HG02678 (cell line): ENCODE data around the gene TEAD4.
"Not testable (repeated sequence)": the region's sequence is repeated elsewhere in the genome, so short reads cannot be mapped to it uniquely, and the experiment has no call there.

ENCODE experiments used
- ATAC-seq: cut with Tn5 transposase; IDR thresholded peaks from one replicate; pipeline ENCODE4 v1.9.1; 2021; ENCODE audit warnings: mild to moderate bottlenecking, moderate library complexity; ENCODE audit not compliant: unreplicated experiment

TEAD4 gene

DNA sequence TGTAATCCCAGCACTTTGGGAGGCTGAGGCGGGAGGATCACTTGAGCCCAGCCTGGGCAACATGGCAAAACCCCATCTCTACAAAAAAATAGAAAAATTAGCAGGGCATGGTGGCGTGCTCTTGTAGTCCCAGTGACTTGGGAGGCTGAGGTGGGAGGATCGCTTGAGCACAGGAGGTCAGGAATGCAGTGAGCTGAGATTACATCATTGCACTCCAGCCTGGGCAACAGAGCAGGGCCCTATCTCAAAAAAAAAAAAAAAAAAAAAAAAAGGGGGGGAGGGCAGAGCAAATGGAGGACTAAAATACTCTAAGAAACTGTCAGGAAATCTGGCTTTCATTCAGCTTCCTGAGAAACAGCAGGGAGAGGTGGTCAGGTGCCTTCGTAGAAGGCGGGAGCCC, 86.3 kb downstream of the TEAD4 start:
- no peak for ATAC-seq

DNA sequence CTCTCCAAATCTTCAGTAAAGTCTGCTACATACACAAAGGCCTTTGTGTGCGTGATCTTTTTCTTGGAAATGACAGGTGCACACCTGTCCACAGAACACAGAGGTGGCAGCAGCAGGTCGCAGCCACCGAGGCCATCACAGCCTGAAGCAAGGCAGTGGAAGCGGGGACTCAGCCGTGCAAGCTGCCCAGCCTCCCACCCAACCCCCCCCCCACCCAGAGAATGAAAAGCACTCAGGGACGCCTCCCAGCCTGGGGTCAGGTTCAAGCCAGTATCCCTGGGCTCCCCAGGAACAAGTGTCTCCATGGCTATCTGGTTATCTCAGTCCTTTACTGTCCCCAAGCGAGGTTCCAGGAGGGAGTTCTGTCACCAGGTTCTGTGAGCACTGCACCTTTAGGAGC, 86.8 kb downstream of the TEAD4 start:
- no peak for ATAC-seq

DNA sequence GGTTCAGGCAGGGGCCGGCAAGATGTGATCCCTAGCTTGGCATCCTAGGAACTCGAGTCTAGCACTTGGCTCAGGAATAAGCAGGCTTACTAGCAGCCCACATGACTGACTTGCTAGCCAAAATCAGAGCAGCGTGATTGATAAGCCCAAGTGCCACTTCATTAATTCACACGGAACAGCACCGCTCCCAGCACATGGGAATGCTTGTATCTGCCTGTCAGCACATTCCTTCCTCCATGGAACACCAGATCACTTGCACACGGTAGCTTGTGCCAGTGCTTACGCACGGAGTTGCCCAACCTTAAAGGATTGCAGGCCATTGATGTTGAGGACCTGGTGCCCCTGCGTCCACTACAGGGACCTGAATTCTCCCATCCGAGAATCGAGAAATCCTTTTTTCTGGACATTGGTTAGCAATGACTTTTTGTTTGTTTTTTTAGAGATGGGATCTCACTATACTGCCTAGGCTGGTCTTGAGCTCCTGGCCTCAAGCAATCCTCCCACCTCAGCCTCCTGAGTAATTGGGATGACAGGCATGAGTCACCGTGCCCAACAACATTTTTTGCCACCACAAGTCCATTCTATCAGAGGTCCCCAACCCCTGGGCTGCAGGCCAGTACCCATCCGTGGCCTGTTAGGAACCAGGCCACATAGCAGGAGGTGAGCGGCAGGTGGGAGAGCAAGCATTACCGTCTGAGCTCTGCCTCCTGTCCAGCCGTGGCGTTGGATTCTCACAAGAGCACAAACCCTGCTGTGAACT, 87.4 kb downstream of the TEAD4 start:
- ATAC-seq: no peak

DNA sequence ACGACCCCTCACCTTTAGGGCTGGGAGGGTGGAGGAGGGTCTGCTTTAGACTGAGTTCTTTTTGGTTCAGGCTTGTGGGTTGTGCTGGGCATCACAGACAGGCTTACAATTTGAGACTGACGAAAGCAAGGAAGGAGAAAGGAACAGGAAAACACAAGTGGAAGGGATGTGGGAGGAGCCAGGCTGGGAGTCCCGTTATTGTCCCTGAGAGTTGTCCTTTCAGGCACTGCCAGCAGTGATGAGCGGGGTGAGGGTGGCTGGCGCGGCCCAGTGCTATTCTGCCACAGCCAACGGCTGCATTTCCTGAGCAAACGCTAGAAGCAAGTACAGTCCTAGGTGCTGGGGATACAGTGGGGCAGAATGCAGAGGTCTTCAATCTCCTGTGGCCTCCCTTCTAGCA, 88.8 kb downstream of the TEAD4 start:
- ATAC-seq: no peak

DNA sequence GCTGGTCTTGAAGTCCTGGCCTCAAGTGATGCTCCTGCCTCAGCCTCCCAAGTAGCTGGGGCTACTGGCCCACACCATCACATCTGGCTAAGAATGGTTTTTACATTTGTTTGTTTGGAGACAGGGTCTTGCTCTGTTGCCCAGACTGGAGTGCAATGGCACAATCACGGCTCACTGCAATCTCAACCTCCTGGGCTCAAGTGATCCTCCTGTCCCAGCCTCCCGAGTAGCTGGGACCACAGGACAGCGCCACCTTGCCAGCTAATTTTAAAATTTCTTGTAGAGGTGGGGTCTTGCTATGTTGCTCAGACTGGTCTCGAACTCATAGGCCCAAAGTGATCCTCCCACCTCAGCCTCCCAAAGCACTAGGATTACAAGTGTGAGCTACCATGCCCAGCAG, 89.3 kb downstream of the TEAD4 start:
- ATAC-seq: no peak

DNA sequence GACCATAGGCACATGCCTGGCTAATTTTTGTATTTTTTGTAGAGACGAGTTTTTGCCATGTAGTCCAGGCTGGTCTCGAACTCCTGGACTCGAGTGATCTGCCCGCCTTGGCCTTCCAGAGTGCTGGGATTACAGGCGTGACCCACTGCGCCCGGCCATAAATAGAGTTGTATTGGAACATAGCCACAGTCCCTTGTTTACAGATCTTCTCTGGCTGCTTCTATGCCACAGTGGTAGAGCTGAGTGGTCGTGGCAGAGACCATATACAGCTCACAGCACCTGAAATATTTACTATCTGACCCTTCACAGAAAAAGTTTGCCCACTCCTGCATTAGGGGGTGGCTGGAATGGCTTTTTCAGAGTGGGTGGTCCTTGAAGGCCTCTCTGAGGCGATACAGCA, 90.0 kb downstream of the TEAD4 start:
- no peak for ATAC-seq

DNA sequence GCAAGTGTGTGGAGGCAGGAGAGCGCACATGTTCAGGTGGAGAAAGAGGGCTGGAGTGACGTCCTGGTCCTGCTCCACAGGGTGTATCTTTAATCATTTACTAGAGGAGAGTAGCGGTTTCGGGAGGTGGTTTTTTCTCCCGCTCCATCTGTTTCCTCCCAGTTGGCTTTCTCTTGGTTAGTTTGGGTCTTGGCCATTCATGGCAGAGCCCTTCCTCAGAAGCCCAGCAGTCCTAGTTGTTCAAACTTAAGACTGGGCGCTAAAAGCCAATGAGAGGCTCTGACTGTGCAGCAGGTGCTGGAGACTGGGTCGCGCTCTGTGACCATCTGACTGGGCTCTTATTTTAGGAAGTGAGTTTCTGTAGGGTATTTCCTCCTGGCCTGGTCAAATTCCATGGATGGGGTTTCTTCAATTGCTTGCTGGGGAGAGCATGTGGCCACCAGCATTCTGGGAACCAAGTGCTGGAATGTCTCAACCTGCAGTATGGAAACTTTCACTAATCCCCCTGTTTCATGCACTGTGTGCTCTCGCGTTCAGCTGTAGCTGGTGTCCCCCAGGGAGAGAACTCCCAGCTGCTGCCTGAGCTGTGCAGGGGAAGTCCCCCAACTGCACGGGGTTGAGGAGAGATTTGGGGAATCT, 90.5 kb downstream of the TEAD4 start:
- ATAC-seq: no peak

DNA sequence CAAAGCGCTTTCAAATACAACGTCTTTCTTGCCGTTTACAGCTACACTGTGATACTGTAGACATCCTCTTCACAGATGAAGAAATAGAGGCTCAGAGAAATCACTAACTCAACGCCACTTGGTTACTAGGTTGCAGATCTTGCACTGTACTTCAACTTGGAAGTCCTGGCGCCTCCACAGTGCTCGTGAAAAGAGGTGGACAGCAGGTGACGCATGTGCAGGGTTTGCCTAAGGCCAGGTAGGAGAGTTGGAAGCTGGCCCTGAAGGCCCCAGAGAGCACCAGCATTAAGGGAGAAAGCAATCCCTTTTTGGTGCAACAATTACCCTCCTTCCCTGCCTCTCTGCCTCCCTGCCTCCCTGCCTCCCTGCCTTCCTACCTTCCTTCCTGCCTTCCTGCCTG, 95.2 kb downstream of the TEAD4 start:
- no peak for ATAC-seq

DNA sequence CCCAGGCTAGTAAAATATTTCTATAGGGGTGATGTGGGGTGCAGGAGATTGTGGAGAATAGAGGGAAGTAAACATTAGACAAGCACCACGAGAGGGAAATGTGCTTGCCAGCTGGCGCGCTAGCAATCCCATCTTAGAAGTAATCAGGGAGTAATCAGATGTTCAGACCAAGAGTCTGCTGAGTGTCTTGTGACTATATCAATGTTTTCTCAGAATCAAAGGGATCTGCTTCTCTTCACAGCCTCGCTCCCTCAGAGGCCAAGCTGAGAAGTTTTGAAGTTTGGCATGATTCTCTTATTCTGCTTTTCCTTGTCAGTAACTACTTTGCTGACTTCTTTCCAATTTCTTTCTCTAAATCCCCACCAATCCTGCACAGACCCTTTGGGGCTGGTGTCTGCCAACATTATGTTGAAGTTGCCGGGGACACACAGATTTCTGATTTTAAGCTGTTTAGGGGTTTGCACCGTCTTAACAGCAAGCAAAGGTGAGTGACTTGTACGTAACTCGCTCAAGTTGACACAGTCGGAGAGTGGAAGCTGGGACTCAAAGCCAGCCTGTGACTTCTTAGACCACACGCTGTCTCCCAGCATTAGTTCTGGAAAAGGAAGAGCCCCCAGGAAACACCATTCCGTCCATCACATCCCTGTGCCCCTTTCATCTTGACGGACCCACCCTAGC, 96.0 kb downstream of the TEAD4 start:
- ATAC-seq: no peak

DNA sequence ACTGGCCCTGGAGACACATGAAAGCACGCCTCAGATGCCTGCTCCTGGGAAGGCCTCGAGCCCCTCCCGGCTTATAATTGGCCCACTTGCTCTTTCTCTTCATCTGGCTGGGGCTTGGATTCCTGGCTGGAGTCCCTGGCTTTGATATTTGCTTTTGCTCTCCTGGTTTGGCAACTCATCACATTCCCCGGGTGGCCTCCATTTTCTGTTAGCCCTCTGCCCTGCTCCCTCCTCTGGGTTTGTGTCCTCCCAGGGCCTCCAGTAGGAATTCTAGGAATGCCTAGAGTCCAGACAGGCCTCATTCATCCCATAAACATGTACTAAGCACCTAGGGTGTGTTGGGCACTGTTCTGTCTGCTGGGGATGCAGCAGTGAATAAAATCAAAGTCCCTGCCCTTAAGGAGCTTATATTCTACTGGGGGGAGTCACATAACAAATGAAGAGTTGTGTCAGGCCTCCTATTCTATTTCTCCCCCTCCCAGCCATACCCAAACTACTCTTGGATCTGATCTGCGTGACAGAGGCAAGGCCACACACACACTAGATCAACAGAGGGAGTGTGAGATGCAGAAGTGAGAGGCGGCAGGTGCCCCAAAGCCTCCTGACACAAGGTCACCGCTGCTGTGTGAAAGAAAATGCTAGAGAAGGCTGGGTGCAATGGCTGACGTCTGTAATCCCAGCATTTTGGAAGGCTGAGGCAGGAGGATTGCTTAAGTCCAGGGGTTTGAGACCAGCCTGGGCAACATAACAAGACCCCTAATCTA, 96.7 kb downstream of the TEAD4 start:
- no peak for ATAC-seq

DNA sequence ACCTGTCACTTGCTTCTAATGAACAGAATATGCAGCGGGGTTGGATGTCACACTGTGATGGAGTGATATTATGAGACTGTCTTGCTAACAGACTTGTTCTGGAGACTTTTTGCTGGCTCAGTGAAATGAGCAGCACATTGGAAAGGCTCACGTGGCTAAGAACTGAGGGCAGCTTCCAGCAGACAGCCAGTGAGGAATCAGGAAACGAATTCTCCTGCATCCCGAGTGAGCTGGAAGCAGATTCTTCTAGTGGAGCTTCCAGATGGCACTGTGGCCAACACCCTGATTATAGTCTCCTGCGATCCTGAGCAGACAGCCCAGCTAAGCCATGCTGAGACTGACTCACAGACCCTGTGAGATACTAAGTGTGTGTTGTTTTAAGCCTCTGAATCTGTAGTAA, 101.9 kb downstream of the TEAD4 start:
- ATAC-seq: no peak

DNA sequence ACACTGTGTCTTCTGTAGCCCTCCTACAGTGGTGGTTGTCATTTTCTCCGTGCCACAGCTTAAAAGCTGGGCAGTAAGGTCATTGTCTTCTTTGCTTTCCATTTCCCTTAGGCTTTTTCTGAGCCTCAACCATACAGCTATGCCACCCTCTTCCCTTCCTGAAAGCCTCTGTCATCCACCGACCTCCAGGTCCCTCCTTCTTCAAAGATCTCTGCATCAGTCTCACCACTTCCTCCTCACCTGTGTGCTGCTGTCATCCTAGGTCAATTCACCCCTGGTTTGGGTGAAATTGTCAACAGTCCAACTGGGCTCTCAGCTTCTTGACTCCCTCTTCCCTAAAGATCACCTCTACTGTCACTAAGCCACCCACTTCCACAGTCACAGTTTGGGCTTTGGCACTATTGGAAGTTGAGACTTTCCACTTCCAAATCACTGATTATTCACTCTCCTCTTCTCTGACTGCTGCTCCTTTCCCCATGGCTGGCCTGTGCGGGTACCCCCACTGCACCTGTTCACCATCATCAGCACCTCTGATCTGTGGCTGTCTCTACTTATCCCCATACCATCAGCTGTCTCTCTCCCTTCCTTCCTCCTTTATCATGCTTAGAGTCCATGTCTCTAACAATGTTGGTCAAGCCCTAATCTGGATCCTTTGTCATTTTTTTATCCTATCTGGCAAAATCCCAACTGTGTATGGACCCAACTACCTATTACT, 102.5 kb downstream of the TEAD4 start:
- no peak for ATAC-seq

DNA sequence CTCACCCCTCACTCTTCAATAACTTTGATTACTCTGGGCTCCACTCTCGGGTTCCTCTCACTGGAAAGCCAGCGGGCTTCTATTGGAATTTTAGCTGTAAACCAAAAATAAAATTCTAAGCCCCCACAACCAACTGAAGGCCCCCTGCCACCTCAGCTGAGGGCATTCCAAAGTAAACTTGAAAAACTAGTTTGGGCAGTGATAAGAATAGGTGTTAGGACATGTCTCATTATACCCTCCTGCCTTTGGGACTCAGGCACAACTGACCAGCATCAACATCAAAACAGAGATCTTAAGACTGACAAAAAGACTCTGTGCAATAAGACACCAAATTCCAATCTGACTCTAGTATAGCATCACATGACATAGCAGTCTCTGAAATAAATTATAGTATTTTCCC, 106.1 kb downstream of the TEAD4 start:
- no peak for ATAC-seq

DNA sequence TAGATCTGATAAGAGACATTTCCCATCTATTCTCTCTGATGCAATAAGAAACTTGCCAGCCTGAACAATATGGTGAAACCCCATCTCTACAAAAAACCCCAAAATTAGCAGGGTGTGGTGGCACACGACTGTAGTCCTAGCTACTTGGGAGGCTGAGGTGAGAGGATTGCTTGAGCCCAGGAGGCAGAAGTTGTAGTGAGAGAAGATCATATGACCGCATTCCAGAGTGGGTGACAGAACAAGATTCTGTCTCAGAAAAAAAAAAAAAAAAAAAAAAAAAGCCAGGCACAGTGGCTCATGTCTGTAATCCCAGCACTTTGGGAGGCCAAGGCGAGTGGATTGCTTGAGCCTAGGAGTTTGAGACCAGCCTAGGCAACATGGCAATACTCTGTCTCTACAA, 106.6 kb downstream of the TEAD4 start:
- ATAC-seq: not testable (repeated sequence)

DNA sequence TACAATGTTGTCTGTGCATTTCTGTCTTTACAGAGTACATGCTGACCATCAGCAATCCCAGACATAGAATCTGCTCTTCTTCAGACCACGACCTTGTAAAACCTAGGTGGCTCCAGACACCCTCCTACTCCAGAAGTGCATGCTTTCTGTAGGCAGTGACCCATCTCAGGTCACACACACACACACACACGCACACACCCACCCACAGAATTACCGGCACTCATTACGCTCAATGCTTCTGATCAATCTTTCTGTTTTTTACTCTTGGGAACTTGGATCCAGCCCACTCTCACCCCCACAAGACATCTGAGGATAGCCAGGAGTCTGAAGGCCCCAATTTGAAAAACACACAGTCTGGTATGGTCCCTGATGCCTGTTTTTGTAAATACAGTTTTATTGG, 110.5 kb downstream of the TEAD4 start:
- no peak for ATAC-seq

DNA sequence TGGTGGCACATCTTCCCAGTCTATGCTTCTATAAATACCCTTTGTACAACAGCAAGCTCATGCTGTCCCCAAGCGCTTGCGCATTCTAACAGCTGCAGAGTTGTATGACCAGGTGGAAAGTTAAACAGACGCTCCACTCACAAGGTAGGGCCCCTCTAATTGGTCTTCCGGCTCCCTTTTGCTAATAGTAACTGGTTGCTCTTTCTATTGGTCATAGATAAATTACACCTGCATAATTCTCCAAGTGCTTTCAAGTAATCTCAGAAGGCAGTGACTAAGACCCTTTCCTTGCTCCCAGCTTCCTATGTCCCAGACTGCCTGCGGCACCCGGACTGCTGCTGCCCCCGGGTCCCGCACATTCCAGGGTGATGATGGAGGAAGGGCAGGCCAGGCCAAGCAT, 111.9 kb downstream of the TEAD4 start:
- ATAC-seq: no peak

DNA sequence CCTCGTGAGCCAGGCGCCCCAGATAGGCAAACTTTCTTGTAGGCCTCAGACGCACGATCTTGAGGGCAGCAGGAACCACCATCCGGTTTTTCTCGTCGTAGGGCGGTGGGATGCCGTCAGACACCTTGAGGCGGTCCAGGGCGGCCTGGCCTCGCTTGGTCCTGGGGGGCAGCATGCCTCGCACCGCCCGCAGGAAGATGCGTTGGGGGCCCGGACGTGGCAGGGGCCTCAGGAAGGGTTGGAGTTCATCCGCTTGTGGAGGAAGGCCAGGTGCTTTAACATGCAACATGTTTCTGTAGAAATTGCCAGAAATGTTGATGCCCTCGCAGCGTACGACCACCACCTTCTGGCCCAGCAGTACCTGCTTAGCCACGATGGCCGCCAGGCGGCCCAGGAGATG, 112.5 kb downstream of the TEAD4 start:
- no peak for ATAC-seq

DNA sequence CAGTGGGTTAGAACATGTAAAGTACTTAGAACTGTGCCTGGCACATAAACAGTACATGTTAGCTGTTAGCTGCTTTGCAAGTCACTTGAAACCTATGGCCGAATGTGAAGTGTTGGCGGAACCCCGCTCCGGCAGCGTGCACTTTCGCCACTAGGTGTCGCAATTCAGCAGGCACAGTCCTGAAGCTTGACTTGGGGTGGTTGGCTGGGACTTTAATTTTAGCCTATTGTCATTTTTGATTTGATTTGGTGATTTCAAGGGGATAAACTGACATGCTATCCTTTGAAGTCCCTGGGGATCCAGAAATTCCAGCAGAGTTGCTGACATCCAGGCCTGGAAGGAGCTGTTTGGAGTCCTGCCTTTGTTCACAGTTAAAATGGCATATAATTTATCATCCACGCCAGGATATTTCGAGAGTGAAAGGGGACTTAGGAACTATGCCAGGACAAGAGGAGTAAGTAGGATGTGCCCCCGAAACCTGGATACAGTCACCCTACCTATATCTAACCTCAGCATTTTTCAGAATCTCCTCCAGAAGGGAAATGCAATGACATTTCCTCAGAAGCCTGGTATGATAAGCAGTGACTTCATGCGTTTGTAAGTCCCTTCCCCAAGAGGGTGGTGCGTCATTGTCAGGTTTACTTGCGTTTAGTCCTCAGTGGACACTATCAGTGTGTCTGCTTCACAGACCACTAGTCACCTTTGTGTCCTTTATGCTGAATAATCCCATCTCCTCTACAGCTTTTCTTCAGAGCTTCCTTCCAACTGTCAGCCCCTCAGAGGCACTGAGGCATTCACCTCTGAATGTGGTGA, 114.4 kb downstream of the TEAD4 start:
- ATAC-seq: peak; percentile 56

DNA sequence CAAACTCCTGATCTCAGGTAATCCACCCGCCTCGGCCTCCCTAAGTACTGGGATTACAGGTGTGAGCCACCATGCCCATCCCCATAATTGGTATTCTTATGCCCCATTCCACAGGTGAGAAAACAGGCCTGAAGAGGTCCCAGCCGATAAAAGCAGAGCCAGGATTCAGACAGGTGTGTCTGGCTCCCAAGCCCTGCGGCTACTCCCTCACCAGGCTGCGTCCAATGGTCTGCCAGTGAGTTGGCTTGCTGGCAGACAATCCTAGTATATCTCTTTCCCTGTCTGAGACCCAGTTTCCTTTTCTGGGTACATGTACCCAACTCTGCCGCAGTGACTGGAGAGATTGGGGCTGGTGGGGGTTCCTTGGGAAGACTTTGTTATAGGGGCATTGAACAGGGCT, 116.1 kb downstream of the TEAD4 start:
- no peak for ATAC-seq
